HG03521 (cell line): ENCODE data around the gene TOX3.

Experiments used
- ATAC-seq: cut with Tn5 transposase; IDR thresholded peaks from one replicate; pipeline ENCODE4 v1.9.1; 2021; ENCODE audit warnings: mild to moderate bottlenecking, moderate library complexity; ENCODE audit not compliant: unreplicated experiment

TOX3 gene

GRCh38 chr16:52404546-52404945 is 142.4 kb downstream of the TOX3 start:
- ATAC-seq, result no peak

DNA sequence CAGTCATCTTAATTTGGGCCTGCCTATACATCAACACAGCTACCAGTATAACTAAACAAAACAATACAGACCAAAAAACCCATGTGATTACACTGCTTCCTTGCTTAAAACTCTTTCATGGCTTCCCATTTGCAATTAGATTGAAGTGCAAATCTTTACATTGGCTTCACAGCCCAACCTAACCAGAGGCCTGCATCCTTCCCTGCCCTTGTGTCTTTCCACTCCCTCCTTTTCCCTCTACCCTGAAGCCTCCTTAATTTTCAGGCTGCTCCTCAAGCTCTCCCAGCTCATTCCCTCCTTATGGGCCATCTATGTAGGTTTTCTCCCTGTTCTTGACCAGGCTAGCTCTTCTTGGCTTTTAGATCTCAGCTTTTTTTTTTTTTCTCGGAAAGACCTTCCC is 147.8 kb downstream of the TOX3 start:
- no peak for ATAC-seq

GRCh38 chr16:52398491-52398960 is 148.4 kb downstream of the TOX3 start:
- ATAC-seq, result no peak

- ATAC-seq, result no peak
Observed at GRCh38 chr16:52398021-52398420, 148.9 kb downstream of the TOX3 start.

DNA sequence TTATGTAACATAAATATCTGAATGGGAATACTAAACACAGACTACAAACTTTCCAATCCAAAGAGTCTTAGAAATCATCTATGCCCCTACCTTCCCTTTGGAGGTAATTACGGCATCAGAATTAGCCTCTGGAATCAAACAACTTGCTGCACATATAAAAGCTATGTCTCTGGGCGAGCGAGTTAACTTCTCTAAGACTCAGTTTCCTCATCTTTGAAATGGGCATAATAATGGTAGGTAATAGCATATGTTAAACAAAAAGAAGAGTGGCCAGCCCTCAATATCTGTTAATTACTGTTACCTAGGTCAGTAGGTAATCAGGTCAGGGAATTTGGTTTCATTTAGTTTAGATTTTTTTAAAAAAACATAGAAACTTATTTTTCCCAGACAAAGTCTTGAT is 153.5 kb downstream of the TOX3 start:
- ATAC-seq, result no peak

GRCh38 chr16:52389045-52389444 is 157.9 kb downstream of the TOX3 start:
- no peak for ATAC-seq
